ENCODE results near the gene MRPS6.

The MRPS6 gene

DNA sequence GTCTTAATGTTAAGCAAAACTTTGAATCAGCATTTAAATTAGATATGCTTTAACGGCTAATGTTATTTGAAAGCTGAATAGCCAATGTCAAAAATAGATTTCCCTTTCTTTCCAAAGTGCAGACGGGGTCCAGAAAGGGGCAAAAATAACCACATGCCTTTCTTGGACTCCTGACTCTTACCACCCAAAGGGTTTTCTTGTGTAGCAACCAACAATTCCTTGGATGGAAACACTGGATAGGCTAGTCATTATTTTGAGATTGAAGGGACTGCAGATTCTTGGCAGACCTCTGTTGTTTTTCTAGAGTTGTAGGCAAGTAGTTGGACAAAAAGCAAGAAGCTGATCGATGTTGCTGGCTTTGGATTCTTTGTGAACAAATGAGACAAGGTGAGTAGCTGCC, 107.0 kb downstream of the MRPS6 start:
- no peak for DNase-seq (ENCODE audit: low spot score)

DNA sequence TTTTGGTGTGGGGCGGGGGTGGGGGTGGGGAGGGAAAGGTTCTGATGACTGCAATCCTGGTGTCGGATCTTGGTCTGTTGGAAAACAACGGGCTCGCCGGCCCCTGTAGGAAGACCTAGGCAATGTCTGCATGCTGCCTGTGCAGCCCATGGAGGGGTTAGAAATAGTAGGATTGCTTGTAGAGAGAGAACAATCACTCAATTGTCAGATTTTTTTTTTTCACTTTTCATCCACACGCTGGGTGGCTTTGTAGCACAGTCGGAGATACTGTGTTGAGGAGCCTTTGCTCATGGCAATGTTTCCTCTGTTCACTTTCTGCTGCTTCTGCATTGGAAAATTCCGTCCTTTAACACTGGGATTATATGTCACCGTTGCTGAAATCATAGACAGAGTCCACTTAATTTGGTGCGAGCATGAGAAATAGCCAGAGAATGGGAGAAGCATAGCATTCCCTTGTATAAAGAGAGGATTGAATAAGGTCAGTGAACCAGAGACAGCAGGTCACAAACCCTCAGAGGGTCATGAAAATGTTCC, 107.5 kb downstream of the MRPS6 start:
- DNase-seq (ENCODE audit: low spot score) = no peak

DNA sequence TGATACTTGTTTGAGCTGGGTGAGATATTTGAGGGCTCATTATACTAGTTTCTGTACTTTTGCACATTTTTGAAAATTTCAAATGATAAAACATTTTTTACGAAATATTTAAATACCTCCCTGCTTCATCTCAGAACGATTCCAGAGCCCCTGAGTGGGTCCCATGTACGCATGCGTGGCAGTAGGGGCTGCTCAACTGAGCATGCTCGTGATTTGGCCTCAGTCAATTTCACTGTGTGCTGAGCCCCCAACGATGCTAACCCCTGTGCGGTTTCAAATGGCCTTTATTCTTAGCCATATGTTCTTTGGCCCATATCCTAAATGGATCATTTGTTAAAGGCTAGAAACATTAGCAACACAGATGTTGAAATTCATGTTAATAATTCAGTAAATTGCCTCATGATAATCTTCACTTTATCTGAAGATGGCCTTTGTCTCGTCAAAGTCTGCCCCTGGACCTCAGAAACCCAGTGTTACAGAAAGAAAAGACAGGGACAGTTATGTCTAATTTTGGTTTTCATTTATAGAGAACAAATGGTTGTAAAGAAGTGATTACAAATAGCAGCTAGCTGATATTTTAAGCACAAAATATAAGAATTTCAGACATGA, 108.2 kb downstream of the MRPS6 start:
- DNase-seq (ENCODE audit: low spot score) = no peak

DNA sequence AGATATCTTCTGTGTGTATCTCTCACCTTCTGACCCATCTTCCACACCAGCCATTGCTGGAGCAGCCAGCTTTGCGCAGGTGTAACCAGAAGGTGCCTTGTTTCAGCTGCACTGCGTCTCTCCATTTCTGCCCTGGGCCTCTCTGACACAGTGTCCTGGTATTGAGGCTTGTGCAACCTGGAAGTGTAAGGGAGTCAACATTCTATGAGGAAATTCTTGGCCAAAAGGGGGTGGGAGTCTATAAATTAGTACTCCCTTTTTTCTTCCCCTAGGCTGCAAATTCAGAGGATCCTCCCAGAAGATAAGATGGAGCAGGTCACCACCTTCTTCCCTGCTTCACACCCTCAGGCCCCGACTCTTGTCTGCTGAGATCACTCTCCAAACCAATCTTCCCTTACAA, 109.1 kb downstream of the MRPS6 start:
- no peak for DNase-seq (ENCODE audit: low spot score)

GRCh38 chr21:34183331-34183928, 110.1 kb downstream of the MRPS6 start:
- no peak for DNase-seq (ENCODE audit: low spot score)

GRCh38 chr21:34184232-34184631, 110.9 kb downstream of the MRPS6 start:
- DNase-seq (ENCODE audit: low spot score) = no peak

- no peak for DNase-seq (ENCODE audit: low spot score)
These were observed 111.8 kb downstream of the MRPS6 start for GRCh38 chr21:34185026-34185750.

GRCh38 chr21:34186109-34186719, 112.8 kb downstream of the MRPS6 start:
- DNase-seq (ENCODE audit: low spot score) = no peak

DNA sequence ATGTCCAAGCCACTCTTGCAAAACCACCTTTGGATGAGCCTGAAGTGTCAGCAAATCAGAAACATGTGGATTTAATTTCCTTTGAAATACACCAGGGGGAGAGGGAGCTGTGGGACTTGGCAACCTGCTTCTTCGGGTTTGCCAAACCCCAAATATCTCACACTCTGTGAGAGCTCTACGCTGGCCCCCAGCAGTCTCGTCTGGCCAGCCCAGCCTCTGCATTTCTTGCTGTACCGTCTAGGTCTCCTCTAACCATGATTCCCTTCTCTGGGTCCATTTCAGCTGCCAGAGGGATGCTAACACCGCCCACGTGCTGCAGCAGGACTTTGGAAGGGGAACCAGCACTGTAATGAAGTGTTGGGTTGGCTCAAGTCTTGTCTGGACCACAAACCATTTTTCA, 114.6 kb downstream of the MRPS6 start:
- DNase-seq (ENCODE audit: low spot score) = no peak

DNA sequence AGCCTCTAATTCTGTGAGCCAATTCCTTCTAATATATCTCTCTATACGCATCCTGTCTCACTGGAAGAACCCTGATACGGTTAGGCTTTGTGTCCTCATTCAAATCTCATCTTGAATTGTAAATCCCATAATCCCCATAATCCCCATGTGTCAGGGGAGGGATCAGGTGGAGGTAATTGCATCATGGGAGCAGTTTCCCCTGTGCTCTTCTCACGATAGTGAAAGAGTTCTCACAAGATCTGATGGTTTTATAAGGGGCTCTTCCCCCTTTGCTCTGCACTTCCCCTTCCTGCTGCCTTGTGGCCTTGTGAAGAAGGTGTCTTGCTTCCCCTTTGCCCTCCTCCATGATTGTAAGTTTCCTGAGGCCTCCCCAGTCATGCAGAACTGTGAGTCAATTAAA, 116.1 kb downstream of the MRPS6 start:
- DNase-seq (ENCODE audit: low spot score) = no peak

GRCh38 chr21:34190576-34191321, 117.4 kb downstream of the MRPS6 start:
- DNase-seq (ENCODE audit: low spot score) = no peak

DNA sequence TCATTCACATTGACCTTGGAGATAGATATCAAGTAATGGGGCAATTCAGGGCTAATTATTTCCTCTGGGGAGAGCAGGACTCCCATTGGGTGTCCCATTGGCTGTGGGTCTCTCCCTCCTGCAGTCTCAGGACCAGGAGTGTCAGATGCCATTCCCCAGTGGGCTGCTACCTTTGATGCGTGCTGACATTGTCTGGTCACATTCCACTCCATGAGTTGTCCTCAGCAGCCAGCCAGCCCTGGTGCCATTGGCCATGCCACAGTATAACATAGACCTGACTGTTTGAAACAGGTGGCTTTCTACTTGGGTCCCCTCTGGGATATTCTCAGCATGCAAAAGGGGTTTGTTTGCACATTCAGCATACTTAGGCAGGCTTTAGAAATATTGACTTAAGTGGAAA, 118.5 kb downstream of the MRPS6 start:
- DNase-seq (ENCODE audit: low spot score) = no peak
